Astrocyte of the hippocampus (primary cell): ENCODE measurements around the gene C3.

ENCODE experiments used
- DNase-seq: peaks from one replicate; pipeline ENCODE4 v3.0.0; 2011; ENCODE audit warnings: low read depth, low spot score

The C3 gene

DNA sequence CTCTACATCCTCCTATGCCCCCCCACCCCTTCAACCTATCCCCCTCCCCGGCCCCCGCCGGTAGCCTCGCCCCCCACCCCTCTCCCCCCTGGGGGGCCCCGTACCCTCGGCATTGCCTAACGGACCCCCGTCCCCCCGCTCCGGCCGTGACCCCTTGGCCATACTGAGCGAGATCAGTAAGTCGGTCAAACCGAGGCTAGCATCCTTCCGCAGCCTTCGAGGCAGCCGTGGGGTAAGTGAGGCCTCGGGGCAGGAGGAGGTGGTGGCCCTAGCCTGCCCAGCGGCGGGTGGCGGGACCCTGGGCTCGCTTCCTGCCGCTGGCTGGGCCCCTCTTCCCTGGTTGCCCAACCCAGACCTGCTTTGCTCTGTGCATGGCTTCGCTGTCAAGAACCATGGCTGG, 25.5 kb upstream of the C3 start:
- DNase-seq: no peak

DNA sequence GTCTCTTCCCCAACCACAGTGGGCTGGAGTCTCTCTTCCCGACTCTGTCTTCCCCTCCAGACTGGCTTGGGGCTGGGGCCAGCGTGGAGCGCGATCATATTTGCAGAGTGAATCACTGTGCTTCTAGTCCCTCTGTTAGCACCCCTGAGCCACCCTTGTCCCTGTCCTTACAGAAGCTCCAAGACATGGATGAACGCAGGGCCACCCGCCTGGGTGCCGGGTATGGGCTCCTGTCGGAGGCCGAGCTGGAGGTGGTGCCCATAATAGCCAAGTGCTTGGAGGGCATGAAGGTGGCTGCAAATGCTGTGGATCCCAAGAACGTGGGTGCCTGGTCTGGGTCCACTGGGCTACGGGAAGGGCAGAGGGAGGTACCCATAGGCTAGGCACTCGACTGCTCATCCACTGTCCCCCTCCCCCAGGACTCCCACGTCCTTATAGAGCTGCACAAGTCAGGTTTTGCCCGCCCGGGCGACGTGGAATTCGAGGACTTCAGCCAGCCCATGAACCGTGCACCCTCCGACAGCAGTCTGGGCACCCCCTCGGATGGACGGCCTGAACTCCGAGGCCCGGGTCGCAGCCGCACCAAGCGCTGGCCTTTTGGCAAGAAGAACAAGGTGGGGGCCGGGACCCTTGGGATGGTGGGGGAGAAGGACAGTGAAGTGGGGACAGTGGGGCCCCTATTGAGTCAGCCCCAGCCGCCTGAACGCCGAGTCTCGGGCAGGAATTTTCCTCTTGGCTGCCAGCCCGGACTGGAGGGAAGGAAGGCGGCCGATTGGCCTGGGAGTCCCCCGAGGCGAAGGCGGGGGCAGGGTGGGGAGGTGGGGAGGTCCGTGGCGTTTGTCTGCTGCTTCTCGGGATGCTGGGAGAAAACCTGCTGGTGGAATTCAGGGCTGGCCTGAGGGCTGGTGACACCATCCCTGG, 24.2 kb upstream of the C3 start:
- DNase-seq: peak; percentile 96

DNA sequence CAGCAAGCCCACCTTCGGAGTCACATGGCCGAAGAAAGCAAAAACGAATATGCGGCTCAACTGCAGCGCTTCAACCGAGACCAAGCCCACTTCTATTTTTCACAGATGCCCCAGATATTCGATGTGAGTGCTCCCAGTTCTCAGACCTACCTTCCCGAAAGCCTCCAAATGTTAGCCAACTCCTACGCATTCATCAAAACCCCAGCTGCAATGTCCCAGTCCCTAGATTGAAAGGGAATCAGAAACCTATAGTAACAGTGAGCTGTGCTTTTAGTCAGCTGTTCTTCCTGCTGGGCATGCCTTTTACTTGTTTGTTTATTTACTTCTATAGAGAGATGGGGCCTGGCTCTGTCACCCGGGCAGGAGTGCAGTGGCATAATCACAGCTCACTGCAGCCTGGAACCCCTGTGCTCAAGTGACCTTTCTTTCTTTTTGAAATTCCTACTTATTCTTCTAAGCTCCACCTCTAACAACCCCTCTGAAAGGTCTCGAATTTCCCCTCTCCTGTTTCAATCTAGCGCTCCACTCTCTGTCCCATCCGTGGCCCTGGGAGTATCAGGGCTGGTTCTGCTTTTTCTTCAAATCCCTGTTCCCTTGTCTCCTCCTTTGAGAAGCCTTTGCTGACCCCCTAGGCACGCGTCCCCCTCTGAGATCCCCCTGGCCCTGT, 23.4 kb upstream of the C3 start:
- DNase-seq: no peak

DNA sequence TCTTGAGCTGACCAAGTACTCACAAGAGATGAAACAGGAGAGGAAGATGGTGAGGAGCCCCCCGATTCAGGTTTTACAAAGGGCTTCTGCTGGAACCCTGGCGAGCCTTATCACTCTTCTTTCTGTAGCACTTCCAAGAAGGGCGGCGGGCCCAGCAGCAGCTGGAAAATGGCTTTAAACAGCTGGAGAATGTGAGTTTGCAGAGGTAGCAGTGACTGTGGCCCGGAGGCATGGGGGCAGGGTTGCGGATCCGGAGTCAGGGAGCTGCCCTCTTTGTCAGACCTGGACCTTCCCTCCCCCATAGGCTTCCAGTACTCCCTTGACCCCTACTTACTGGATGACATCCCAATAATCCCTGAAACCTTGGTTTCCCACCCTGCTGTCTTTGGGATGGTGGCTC, 22.6 kb upstream of the C3 start:
- no peak for DNase-seq

DNA sequence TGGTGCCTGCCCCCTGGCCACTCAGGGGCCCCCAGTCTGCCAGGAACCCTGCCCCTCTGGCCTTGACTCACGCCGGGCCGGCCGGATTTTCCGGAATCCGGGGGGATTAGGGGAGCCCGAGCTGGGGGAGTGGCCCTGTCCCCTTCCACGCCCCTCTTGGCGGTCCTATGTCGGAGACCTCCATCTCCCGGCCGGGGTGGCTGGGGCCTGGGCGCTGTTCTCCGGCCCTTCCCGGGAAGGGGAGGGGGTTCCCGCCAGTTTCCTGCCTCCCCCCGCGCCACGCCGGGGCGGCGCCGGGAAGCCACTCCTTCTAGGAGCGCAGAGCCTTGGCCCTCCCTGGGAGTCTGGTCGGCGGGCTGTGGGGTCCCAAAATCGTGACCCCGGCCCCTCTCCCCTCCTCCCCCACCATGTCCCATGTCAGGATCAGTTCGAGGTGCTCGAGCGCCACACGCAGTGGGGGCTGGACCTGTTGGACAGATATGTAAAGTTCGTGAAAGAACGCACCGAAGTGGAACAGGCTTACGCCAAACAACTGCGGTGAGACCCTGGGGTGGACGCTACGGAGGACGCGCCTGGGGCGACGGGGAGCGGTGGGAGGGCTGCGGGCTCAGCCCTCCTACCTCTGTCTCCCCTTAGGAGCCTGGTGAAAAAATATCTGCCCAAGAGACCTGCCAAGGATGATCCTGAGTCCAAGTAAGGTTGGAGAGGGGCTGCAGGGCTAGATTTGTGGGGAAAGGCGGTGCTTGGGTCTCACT, 20.3 kb upstream of the C3 start:
- peak; percentile 62 for DNase-seq

DNA sequence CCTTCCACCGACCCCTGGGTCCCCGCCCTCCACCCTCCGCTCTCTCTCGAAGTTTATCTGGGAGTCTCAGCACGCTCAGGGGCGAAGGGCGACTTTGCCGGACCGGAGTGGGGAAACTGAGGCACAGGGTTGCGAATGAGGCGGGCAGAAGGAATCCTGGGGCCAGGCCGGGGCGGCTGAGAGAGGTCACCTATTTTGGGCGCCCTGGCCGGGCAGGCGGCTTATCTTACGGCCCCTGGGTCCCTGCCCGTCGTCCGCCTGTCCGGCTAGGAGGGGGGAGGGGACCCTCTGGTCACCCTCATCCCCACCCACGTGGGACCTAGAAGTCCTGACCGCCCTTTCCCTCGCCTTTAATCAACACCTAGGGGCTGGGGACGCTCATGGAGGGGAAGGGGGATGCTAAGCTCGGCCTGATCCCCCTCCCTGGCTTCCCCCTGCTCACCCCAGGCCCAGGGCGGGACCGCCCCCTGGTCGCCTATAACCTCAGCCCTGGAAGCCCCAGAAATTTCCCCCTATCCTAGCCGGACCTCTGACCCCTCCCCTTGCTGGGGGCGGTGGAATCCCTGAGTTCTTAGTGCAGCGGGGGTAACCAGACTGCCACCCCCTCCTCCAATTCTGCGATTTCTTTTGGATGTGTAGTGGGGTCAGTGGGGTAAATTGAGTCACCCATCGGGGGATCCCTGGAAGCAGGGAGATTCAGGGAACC, 19.6 kb upstream of the C3 start:
- peak; percentile 49 for DNase-seq

DNA sequence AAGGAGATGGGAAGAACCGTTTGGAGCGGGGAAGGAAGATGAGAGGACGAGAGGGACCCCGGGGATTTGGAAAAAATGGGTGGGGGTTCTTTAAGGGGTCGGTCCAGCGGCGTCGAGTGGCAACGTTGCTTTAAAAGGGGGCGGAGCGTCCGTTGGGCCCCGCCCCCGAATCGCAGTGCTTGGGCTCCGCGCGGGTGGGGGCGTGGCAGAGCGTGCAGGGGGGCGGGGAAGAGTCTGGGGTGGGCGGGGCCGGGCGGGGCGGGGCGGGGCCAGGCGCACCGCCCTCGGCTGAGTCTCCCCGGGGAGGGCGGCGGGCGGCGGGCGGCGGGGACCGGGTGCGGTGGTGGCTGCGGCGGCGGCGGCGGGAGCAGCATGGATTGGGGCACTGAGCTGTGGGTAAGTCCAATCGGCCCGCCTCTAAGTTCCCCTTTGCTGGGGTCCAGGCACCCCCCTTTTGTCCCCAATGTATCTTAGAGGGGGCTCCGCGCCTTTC, 19.0 kb upstream of the C3 start, which contains the start of gene TRIP10:
Gene TRIP10, plus strand, starts transcription at position 291 of the 493 bp plus-strand sequence. Its CDS starts 82 bp downstream, at position 373.
- peak; percentile 90 for DNase-seq

DNA sequence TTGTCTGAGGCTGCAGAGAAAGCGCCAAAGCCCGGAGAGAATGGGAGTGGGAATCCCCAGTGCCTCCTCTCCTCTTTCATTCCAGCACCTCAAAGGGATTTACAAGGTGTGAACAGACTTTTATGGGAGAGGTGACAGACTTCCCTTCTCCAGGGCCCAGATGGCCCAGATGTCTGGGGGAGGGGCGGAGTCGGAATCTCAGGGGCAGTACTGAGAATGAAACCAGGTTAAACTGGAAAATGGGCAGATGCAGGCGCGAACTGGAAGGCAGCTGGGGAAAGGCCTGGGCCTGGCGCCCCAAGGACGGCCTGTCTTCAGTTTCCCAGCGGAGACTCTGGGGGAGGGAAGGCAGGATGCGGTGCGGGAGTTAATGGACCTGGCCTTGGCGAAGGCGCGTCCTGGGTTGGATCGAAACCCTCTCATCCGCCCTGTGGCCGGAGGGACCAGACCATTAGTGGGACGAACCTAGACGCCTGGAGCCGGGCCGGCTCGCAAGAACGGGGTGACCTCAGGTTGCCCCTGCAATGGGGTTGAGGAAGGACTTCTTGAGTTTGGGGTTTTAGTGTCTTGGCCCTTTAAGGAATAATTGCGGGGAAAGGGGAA, 18.4 kb upstream of the C3 start:
- peak; percentile 40 for DNase-seq

DNA sequence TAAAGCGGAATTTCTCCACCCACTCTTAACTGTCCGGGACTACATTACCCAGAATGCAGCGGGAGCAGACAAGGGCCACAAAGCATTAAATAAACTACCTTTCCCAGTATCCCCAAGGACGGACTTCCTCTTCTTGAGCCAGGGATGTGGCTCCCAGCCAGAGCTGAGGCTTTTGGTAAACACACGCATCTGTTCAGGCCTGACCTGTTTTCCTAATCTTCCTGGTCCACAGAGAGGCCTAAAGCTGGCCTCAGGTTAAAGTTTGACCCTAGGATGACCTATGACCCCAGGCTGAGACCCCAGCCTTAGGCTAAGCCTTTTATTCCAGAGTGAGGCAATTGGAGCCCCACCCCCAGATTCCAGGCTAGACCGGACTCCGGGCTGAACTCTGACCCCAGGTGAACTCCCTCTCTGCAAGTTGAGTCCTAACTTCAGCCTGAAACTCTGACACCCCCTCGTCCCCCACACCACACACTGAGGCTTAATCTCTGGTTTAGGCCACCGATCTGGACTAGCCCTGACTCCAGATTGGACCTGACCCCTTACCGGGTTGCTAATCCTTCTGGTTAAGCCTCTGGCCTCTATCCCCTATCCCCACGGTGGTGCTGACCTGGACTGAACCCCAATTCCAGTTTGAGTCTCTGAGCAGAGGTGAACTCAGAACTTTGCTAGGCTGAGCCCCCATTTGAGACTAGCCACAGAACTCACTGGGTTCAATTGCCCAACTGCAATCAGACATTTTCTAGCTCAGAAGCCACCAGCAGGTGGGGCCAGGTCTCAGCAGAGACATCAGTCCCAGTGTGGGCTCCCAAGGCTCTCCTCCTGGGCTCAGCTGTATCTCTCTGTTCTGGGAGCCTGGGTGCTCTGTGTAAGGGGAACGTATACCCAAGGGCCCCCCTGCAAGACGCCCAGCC, 17.7 kb upstream of the C3 start:
- DNase-seq: peak; percentile 88

DNA sequence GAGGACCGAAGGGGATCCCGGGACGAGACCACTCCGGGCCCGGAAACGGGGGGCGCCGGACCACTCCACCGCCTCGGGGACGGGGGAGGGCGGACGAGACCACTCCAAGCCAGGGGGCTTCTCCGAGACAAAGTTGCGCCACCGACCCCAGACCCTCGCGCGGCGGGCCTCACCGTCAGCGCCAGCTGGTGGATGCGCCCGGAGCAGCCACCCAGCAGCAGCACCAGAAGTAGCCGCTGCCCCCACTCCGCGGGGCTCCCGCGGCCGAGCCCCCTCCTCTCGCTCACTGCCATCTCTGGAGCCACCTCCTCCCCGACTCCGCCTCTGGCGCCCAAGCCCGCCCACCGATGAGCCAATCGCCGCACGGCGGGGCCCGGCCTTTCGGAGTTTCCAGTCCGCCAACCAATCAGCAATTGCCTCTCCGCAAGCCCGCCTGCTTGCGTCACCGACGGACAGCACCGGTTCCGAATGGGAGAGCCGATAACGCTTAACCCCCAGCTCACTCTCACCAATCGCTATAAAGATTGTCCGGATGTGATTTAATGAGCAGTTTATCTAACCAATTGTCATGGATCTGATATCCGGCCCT, 16.9 kb upstream of the C3 start, which contains the start of gene GPR108:
Gene GPR108, minus strand, starts transcription at position 297 of the 589 bp plus-strand sequence. Its CDS starts 4 bp downstream, at position 293.
- peak; percentile 100 for DNase-seq

DNA sequence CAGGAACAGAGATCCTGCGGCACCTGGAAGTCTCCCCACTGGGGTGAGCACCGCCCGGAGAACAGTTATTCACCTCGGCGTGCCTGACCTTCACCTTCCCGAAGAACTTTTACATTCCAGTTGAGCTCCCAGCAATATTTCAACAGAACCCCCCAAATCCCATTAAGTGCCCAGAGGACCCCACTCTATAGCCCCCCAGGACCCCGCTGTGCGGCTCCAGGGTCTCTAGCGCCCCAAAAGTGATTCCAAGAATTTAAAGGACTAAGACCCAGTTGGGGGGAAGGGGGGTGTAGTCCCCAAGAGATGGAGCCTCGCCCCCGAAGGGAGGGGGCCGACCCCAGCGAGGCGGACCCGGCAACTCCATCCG, 16.4 kb upstream of the C3 start:
- DNase-seq: no peak

DNA sequence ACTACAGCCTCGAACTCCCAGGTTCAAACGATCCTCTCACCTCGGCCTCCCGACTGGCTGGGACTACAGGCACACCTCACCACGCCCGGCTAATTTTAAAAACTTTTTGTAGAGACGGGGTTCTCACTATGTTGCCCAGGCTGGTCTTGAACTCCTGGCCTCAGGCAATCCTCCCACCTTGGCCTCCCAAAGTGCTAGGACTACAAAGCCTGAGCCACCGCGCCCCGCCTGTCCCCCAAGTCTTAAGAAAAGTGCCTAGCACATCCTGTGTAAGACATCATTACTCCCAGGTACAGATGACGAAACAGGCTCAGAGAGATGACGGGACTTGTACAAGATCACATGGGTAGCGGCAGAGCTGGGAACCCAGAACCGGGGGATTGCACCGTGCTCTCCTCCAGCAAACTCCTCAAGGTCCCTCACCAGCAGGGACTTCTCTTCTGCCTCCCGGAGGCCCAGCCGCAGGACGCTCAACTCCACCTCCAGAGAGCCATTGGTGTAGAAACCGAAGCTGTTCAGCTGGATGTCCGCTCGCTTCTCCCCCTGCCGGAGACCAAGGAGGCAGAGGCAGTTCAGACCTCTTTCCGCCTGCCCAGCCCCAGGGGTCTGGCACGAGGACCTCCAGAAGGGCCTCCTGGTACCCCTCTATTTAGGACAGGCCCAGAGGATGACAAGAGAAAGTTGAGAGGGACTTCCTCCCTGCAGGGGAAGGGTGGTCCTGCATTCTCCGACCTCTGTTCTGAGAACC, 15.9 kb upstream of the C3 start:
- peak; percentile 94 for DNase-seq

DNA sequence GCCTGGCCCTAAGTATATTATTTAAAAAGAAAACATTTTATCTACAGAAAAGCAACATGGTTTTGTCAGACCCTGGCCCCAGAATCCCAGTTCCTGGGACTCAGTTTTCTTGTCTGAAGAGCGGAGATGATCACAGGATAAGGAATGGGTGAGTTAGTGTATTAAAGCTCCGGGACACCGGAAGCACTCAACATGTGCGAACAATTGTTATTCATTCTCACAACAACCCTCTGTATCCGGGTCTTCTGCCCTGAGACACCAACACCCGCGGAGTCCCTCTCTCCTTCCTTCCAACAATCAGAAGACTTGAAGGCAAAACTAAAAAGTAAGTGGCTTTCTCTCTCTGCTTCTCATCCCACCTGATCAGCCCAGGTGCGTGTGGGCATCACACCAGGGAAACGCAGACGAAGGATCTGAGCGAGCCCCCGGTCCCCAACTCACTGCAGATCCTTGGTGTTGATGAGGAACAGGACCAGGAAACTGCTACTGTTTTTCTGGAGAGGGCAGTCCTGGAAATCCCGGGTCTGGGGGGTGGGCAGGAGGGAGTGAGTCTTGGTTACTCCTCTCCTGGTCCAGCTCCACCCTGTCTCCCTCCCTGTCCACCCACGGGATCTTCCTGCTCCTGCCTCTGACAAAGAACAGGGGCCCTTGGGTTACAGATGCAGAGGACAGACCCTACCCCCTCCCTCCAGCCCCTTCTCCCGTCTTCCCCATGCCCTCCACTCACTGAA, 14.9 kb upstream of the C3 start:
- no peak for DNase-seq

DNA sequence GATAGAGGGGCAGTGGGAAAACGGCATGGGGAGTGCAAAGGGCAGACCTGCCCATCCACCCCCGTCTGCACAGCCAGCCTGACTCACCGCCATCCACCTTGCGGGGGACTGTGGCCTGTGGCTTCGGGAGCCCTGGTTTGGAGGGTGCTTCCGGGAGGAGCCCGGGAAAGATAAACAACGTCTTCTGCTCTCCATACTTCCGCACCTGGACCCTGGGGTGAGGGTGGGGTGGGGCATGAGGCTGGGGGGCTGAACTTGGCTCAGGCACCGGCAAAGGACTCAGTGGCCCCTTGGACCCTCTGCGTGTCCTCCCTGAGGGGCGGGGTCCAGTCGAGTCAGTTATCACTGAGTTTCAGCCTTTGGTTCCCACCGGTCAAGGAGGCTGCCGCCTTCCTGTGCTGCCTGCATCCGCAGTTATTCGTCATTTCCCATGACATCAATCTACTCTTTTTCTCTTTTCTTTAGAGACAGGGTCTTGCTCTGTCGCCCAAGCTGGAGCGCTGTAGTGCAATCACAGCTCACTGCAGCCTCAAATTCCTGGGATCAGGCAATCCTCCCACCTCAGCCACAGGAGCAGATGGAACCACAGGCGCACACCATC, 13.7 kb upstream of the C3 start:
- no peak for DNase-seq

DNA sequence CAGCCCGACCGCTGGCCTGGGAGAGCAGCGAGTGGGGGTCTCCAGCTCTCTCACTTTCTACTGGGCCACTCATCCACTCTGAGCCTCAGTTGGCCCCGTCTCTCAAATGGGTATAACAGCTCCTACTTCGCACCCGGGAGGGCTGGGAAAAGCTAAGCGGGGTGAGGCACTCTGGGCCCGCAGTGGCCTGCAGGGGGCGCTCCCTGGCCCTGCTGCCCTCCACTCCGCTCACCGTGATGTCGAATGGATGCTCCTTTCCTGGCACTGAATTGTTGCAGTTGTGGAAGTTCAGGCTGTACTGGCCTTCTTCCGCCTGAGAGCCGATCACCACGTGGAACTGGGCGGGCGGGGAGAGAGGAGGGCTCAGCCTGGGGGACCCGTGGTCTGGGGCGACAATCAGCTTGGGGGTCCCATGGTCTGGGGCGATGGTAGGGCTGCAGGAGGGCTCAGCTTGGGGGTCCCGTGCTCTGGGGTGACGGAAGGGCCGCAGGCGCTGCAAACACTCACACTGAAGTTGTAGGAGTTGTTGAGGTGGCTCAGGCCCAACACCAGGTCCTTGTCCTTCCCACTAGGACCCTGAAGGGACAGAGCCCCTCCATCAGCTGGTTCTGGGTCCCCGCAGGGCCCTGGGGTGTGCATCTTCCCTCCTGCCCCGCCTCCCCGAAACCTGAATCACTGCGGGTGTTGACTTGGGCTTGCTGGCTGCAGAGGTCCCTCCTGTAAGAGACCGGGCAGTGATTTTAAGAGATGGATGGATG, 13.1 kb upstream of the C3 start:
- DNase-seq: no peak

DNA sequence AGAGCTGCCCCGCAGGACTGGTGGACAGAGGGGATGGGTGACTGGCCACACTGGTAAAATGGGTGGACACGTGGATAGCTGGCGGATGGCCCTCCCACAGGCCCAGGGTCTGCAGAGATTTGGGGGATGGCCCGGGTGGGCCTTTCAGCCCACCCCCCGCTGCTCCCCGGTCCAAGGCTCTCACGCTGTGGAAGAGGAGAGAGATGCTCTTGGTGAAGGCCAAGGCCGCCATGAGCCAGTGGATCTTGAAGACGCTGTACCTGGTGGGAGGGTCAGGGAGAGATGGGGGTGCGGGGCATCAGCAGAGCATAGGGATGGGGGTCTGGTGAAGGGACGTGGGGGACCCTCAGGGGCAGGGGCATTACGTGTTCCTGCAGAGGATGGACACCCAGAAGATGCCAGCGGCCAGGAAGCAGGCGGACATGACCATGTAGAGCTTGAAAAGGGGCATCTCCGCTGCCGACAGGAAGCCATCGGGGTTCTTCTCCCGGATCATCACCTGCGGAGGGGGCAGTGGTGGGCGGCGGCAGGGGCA, 12.4 kb upstream of the C3 start:
- DNase-seq: no peak

DNA sequence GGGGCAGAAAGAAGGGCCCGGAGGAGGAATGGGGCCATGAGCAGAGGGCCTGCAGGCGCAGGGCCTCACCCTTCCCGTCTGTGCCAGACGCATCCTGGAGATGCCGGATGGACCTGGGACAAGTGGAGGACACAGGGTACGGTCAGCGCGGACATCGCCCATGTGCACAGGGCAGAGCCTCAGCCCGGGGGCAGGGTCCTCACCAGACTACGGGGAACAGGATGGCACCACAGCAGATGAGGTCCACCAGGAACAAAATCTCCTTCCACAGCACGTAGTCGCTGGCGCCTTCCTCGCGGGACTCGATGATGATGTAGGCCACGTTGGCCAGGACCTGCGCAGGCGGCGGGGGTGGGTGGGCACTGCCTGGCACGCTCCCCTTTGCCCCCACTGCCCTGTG, 11.4 kb upstream of the C3 start:
- no peak for DNase-seq
